AG08396 (cell line): ENCODE data around the gene BEX3.
A peak's percentile ranks its signal among the peaks of the same experiment; 100 is the strongest.
"Not testable (repeated sequence)": the region's sequence is repeated elsewhere in the genome, so short reads cannot be mapped to it uniquely, and the experiment has no call there.

ENCODE experiments used
- DNase-seq: peaks from one replicate; pipeline ENCODE4 v3.0.0; 2012; ENCODE audit warnings: low spot score, mixed read lengths

BEX3 gene

GRCh38 chrX:103382877-103383276 is 6.5 kb downstream of the BEX3 start:
- DNase-seq, result no peak

DNA sequence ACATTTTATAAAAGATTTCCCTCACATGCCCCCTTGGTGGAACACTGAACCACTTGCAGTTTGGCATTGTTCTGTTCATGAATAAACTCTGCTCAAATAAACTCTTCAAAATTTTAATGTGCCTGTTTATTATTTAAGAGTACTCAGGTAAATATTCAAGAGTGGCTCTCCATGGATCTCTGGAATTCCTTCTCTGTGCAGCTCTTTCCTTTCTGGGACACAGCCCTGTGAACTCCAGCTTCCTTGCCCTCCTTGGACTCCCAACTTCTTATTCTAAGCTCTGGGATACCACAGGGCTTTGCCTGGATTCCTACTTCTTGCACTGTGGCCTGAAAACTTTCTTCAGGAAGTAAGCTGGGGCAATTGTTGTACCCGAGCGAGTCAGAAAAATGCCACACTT is 8.3 kb downstream of the BEX3 start:
- no peak for DNase-seq

DNA sequence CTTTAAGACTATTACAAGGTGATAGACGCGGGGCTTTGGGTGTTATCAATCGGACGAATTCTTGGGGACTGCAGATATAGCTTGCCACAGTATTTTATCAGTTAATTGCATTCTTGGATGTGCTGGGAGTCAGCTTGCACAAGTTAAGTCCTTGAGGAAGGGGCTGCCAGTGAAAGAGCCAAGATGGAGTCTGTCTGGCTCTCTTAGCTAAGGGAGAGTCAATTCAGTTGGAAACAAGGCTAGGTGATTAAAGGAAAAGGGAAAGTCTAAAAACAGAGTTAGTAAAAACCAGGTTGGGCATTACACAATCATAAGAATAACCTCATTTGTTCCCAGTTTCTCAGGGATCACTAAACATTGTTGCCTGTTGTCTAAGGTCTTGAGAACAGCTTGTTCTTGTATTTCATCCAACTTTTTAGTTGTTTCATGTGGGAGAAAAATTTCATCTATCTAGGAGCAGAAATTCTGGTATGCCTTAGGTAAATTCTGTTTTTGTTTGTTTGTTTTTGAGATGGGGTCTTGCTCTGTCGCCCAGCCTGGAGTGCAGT is 9.0 kb downstream of the BEX3 start:
- not testable (repeated sequence) for DNase-seq

DNA sequence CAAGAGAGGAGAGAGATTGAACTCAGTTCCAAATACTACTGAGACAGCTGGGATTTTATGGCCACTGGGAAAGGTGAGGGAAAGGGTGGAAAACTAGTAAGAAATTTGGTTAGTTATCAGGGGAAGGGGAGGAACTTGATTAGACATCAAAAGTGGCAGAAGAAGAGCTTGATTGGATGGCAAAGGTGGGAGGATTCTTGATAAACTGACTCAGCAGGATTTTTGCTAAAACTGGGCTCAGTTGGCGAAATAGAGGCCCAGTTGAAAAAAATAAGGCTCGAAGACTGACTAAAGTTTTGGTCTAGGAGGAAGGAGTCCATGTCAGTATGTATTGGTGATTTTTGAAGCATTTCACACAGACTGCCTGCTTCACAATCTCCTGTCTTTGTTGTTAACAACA is 10.0 kb downstream of the BEX3 start:
- no peak for DNase-seq

DNA sequence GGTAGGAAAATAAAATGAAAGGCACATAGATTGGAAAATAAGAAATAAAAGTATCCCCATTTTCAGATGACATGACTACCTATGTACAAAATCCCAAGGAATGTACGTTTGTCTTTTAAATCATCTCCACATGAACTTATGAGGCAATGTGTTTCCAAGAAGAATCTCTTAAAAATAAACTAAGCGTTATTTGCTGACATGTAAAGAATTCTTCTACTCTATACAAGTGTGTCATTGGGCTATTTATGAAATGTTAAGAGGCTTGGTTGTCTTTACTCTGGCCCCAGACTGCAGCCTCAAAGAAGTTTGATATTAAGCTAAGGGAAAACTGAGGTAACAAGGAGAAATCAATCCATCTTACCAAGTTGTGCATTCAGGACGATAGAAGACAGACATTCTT is 17.1 kb downstream of the BEX3 start:
- no peak for DNase-seq

DNA sequence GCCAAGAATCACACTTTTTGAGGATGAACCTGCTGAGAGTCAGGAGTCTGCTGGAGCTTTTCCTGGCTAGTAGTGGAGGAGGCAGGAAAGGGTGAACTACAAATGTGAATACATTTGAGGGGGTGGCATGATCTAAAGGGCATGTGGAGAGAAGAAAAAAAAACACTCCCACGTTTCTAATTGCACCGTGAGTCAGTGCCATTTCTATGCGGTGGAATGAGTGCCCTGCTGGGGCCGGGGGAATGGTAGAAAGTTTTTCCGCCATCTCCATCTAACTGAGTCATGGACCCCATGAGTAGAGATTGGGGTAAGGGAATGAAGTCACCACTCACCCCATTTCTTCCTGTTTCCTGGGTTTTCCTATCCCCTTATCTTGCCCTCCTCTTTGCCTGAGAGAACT is 19.8 kb downstream of the BEX3 start:
- no peak for DNase-seq

DNA sequence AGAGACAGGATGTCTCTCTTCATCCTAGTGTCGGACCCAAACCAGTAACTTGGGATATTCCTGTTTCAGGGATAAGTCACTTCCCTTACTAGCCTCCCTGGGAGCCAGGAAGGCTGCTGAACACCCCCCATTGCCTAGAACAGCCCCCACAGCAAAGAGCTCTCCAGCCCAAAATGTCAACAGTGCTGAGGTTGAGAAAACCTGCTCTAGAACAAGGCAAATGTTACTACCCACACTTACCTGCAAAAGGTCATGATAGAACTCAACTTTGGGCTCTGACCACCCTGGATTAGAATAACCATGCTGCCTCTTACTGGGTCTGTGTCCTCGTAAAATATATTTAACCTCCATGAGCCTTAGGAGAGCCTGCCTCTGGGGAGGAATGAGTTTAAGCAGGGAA is 20.3 kb downstream of the BEX3 start:
- DNase-seq, result no peak

- DNase-seq, result no peak
These were observed 21.4 kb downstream of the BEX3 start for GRCh38 chrX:103397707-103398106.

GRCh38 chrX:103398421-103398864 is 22.1 kb downstream of the BEX3 start:
- peak; percentile 34 for DNase-seq

- no peak for DNase-seq
These were observed 23.4 kb downstream of the BEX3 start for GRCh38 chrX:103399744-103400143.

DNA sequence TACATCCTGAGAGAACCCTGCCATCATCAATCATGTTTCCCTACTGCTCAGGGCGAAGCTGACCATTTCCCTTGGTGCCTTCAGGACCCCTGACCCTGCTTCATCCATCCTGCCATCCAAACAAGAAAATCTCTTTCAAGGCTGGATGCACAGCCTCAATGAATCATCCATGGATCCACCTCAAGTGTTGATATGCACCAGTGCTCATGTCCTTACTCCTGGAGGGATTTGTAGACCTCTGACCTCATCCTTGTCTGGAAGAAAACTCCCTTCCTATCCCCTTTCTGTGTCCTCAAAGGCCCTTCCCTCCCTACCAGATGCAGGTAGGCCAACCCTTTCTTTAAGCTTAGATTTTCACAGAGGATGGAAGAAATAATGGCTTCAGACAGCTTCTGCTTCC is 24.6 kb downstream of the BEX3 start:
- no peak for DNase-seq

GRCh38 chrX:103404231-103405008 is 28.1 kb downstream of the BEX3 start:
- peak; percentile 68 for DNase-seq

- no peak for DNase-seq
These were observed 28.6 kb downstream of the BEX3 start for GRCh38 chrX:103405009-103405333.

GRCh38 chrX:103406256-103406655 is 29.9 kb downstream of the BEX3 start:
- no peak for DNase-seq

DNA sequence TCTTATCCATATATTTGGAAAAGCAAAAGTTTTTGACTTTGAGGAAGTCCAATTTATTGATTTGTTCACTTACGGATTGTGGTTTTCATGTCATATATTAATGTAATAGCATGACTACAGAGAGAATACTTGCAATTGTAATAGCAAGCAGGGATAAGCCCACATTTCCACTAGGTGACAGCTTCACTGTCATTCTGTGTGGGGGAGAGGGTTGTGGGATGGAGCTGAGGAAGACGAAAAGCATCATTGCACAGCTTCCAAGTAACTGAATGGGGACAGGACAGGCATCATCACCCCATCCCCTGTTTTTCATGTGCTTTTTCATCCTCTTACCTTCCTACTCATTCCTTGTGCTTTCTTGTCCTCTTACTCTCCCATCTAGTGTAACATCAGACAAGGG is 31.4 kb downstream of the BEX3 start:
- no peak for DNase-seq

DNA sequence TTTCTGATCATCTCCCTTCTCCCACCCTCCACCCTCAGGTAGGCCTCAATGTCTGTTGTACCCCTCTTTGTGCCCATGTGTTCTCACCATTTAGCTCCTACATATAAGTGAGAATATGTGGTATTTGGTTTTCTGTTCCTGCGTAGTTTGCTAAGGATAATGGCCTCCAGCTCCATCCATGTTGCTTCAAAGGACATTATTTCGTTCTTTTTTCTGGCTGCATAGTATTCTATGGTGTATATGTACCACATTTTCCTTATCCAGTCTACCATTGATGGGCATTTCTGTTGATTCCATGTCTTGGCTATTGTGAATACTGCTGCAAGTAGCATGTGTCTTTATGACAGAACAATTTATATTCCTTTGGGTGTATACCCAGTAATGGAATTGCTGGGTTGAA is 35.4 kb downstream of the BEX3 start:
- not testable (repeated sequence) for DNase-seq

DNA sequence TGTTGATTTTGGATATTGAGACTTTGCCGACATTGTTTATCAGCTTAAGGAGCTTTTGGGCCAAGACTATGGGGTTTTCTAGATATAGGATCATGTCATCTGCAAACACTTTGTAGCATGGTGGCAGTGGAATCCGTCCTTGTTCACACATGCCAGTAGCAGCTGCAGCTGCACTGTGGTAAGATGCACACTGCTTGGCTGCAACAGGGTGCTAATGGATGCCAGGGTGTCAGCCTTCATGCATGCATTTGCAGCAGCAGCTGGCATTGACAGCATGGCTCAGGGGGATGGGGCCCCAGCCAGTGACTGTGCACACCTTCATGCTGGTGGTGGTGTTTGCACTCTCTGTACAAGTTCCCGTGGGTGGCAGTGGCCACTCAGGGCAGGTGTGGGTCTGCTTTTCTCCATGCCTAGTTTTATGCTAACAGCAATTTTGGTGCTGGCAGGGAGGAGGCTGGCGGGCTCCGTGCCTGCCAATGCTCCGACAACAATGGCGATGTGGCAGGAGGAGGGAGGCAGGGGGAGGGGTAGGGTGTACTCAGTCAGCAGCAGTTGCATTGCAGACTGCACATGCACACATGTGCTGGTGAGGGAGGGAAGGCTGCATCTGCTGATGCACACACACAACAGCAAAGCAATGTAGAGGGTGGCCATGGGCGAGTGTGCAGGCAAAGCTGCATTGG is 37.5 kb downstream of the BEX3 start:
- no peak for DNase-seq

GRCh38 chrX:103414561-103414960 is 38.2 kb downstream of the BEX3 start:
- DNase-seq, result no peak

DNA sequence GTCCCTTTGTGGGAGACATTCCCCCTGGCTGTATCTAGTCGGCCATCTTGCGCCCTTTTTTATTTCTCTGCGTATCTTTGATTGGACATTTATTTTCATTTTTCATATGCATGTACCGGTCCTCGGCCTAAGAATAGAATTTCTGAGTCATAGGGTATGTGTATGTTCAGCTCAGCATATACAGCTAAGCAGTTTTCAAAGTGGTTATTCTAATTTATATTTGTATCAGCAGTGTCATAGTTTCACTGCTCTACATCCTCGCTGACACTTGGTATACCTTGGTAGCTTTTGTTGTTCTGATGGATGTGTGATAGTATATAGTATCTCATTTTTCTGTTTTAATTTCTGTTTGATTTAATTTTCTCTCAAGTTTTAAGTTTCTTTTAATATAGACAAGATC is 38.7 kb downstream of the BEX3 start:
- no peak for DNase-seq

DNA sequence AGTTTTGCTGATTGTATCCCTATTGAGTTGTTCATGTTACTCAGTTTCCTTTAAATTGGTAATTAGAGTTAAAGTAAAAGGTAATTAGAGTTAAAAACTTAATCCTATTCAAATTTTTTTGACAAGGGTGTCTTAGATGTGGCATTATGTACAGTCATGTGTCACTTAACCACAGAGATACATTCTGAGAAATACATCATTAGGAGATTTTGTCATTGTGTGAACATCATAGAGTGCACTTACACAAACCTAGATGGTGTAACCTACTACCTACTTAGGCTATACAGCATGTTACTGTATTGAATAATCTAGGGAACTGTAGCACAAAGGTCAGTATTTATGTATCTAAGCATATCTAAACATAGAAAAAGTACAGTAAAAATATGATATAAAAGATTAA is 39.2 kb downstream of the BEX3 start:
- DNase-seq, result no peak

DNA sequence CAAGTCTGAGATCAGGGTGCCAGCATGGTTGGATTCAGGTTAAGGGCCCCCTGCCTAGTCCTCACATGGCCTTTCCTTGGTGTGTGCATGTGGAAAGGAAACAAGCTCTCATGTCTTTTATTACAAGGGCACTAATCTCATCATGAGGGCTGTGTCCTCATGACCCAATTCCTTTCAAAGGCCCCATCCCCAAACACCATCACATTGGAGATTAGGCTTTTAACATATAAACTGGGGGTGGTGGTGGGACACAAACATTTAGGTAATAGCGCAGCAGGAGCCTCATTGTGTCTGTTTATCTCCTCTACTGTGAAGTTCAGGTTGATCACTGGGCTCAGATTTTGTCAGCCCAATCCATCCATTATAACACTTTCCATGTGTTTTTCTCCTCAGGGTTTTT is 41.0 kb downstream of the BEX3 start:
- DNase-seq, result no peak

DNA sequence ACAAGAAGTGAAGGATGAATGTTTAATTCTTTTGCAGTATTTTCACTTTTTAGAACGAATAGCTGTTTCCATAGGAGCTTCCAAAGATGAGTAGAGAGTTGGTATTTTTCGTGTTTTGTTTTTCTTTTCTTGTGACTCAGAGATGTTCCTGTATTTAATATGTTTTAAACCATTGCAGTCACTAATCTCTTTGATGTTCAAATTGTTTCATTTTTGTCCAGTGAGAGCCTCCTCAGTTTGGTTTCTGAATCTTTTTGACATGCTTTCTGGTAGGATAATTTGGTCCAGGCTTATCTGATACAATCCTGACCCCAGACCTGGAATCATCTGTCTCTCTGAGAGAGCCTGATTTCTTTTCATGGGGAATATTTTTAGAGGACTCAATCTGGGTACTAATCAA is 41.6 kb downstream of the BEX3 start:
- peak; percentile 5 for DNase-seq

DNA sequence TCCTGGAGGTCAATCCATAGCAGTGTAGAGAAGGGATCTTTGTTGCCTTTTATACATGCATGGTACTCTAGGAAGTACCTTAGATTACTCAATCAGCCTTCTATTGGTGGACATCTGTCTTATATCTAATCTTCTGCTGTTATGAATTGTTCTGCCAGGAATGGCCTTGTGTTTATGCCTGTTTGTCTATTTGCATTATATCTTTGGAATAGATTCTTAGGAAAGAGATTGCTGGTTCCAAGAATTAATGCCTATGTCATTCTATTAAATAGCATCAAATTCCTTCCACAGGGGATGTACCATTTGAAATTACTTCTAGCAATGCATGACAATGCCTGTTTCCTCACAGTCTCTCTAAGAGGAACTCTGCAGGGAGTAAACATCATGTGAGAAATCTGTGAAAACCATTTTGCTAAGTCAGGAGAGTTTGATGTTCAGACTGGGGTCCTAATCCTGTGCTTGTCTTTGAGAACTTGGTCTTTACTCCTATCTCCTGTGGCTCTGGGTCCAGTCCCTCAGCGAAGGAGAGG is 42.5 kb downstream of the BEX3 start:
- DNase-seq, result no peak
